Ectodermal cell (in vitro differentiated cells): ENCODE measurements around the gene SYT3.

Experiments used
- H3K27ac ChIP-seq: 2 replicates; pipeline ENCODE4 v1.7.0; 2013; ENCODE audit warnings: mild to moderate bottlenecking, low read depth, low read length; ENCODE audit not compliant: insufficient read depth, poor library complexity, severe bottlenecking
- H3K27me3 ChIP-seq: 2 replicates; pipeline ENCODE4 v1.7.0; 2013; ENCODE audit warnings: mild to moderate bottlenecking, low read length; ENCODE audit not compliant: insufficient read depth, control insufficient read depth, poor library complexity, severe bottlenecking
- H3K36me3 ChIP-seq: one replicate; pipeline ENCODE4 v1.7.0; 2013; ENCODE audit warnings: low read length; ENCODE audit not compliant: control insufficient read depth, insufficient read depth
- H3K4me1 ChIP-seq: one replicate; pipeline ENCODE4 v1.7.0; 2013; ENCODE audit warnings: low read length; ENCODE audit not compliant: control insufficient read depth, insufficient read depth
- H3K4me3 ChIP-seq: 2 replicates; pipeline ENCODE4 v1.7.0; 2013; ENCODE audit warnings: low read depth, low read length, control low read depth; ENCODE audit not compliant: insufficient read depth
- H3K9me3 ChIP-seq: 2 replicates; pipeline ENCODE4 v1.7.0; 2013; ENCODE audit warnings: mild to moderate bottlenecking, low read length, moderate library complexity; ENCODE audit not compliant: control insufficient read depth
- WGBS, 2 experiments: methylation state at CpG; one replicate each; pipeline ENCODE4 v1.1.7; 2013; ENCODE audit warnings: missing lambda C conversion rate in 2 of 2; 5-methylcytosine and 5-hydroxymethylcytosine counted together

Gene SYT3

GRCh38 chr19:50661766-50662650 lies 22.3 kb upstream of the SYT3 start:
- Histone ChIP-seq H3K9me3 (peaks cover 2% of the 10 kb centered on the region), H3K27me3 (peaks cover 4% of the 10 kb centered on the region), H3K27ac (no peak overlapping the region), H3K4me1 (peaks cover 4% of the 10 kb centered on the region), H3K36me3 (no peaks in the 10 kb centered on the region), H3K4me3 (no peak overlapping the region)
- WGBS, 2 experiments: 85 to 90% methylated on average over 49 of the region's 49 CpGs

GRCh38 chr19:50661023-50661422 lies 21.3 kb upstream of the SYT3 start:
- no peak overlapping the region for H3K4me3 ChIP-seq
- WGBS, 2 experiments: 91 to 93% methylated on average over 10 of the region's 10 CpGs

GRCh38 chr19:50660088-50660366 lies 20.3 kb upstream of the SYT3 start:
- Histone ChIP-seq H3K27ac (no peak overlapping the region), H3K4me3 (peak overlapping the region; percentile 20), H3K9me3 (peaks cover 2% of the 10 kb centered on the region), H3K27me3 (no peaks in the 10 kb centered on the region), H3K36me3 (no peaks in the 10 kb centered on the region), H3K4me1 (peaks cover 4% of the 10 kb centered on the region)
- 48 to 53% methylated on average over 5 of the region's 6 CpGs for WGBS, 2 experiments

More at GRCh38 chr19:50661023-50661422, 21.3 kb upstream of the SYT3 start:
- Histone ChIP-seq H3K9me3 (peaks cover 2% of the 10 kb centered on the region), H3K27ac (no peak overlapping the region), H3K36me3 (no peaks in the 10 kb centered on the region), H3K27me3 (no peaks in the 10 kb centered on the region), H3K4me1 (peaks cover 4% of the 10 kb centered on the region)

- peaks cover 2% of the 10 kb centered on the region for H3K9me3 ChIP-seq
- peak overlapping the region; percentile 63 for H3K27ac ChIP-seq
Observed at GRCh38 chr19:50659318-50660087, 19.8 kb upstream of the SYT3 start.

GRCh38 chr19:50658441-50659317 lies 19.0 kb upstream of the SYT3 start:
- 48 to 50% methylated on average over 67 of the region's 67 CpGs for WGBS, 2 experiments
- Histone ChIP-seq H3K4me1 (peaks cover 4% of the 10 kb centered on the region), H3K27ac (peak overlapping the region; percentile 89), H3K36me3 (no peaks in the 10 kb centered on the region), H3K4me3 (peak overlapping the region; percentile 60), H3K27me3 (no peaks in the 10 kb centered on the region), H3K9me3 (no peaks in the 10 kb centered on the region)

More at GRCh38 chr19:50659318-50660087, 19.8 kb upstream of the SYT3 start:
- Histone ChIP-seq H3K27me3 (no peaks in the 10 kb centered on the region), H3K4me1 (peaks cover 4% of the 10 kb centered on the region), H3K36me3 (no peaks in the 10 kb centered on the region), H3K4me3 (peak overlapping the region; percentile 60)
- WGBS, 2 experiments: 50 to 57% methylated on average over 19 to 23 of the region's 37 CpGs

- WGBS, 2 experiments: 46% methylated on average over 38 of the region's 38 CpGs
- peaks cover 4% of the 10 kb centered on the region for H3K4me1 ChIP-seq
- no peaks in the 10 kb centered on the region for H3K9me3 ChIP-seq
- no peak overlapping the region for H3K27ac ChIP-seq
- H3K4me3 ChIP-seq: peak overlapping the region; percentile 60
- no peaks in the 10 kb centered on the region for H3K36me3 ChIP-seq
- H3K27me3 ChIP-seq: no peaks in the 10 kb centered on the region
Observed at GRCh38 chr19:50657712-50658440, 18.2 kb upstream of the SYT3 start.

- WGBS, 2 experiments: 73 to 76% methylated on average over 6 of the region's 6 CpGs
- H3K27ac ChIP-seq: no peak overlapping the region
- peak overlapping the region; percentile 53 for H3K4me3 ChIP-seq
Observed at GRCh38 chr19:50657222-50657669, 17.6 kb upstream of the SYT3 start.

GRCh38 chr19:50654882-50655281 lies 15.2 kb upstream of the SYT3 start:
- Histone ChIP-seq H3K36me3 (no peaks in the 10 kb centered on the region), H3K4me3 (no peak overlapping the region), H3K4me1 (no peaks in the 10 kb centered on the region), H3K27ac (no peak overlapping the region), H3K27me3 (no peaks in the 10 kb centered on the region), H3K9me3 (peaks cover 2% of the 10 kb centered on the region)

More at GRCh38 chr19:50657222-50657669, 17.6 kb upstream of the SYT3 start:
- Histone ChIP-seq H3K27me3 (no peaks in the 10 kb centered on the region), H3K36me3 (no peaks in the 10 kb centered on the region), H3K9me3 (no peaks in the 10 kb centered on the region), H3K4me1 (peaks cover 4% of the 10 kb centered on the region)

GRCh38 chr19:50652722-50653121 lies 13.0 kb upstream of the SYT3 start:
- WGBS, 2 experiments: 89 to 95% methylated on average over 5 of the region's 6 CpGs
- peaks cover 2% of the 10 kb centered on the region for H3K9me3 ChIP-seq
- no peaks in the 10 kb centered on the region for H3K4me1 ChIP-seq
- no peaks in the 10 kb centered on the region for H3K36me3 ChIP-seq
- no peaks in the 10 kb centered on the region for H3K27me3 ChIP-seq
- H3K27ac ChIP-seq: no peak overlapping the region
- H3K4me3 ChIP-seq: no peak overlapping the region
